AG10803 (cell line): ENCODE results near the gene RACGAP1.
A peak's percentile ranks its signal among the peaks of the same experiment; 100 is the strongest.

Source experiments
- DNase-seq: peaks from one replicate; pipeline ENCODE4 v3.0.0; 2010; ENCODE audit warnings: low read depth
- H3K4me3 ChIP-seq: 2 replicates; pipeline ENCODE4 v1.5.1; 2011; ENCODE audit warnings: mild to moderate bottlenecking, low read length, control low read depth
- TF ChIP-seq, protein P1 (sequence below): conservative IDR thresholded peaks from 2 replicates; pipeline ENCODE4 v1.5.1; 2011; ENCODE audit warnings: mild to moderate bottlenecking, low read length, control low read depth, inconsistent platforms

RACGAP1 gene

DNA sequence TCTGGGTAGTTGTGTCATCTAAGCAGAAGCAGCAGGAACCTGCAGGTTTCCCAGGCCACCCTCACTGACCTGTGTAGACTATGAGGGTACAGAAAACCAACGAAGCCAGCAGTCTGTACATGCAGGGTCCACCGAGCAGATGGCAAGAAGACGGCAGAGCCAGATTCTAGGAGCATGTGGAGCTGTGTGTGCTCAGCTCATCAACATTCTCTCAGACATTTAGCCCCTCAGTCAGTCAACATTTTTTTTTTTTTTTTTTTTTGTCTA, 24.8 kb upstream of the RACGAP1 start:
- DNase-seq = no peak
- TF ChIP-seq, protein P1, sequence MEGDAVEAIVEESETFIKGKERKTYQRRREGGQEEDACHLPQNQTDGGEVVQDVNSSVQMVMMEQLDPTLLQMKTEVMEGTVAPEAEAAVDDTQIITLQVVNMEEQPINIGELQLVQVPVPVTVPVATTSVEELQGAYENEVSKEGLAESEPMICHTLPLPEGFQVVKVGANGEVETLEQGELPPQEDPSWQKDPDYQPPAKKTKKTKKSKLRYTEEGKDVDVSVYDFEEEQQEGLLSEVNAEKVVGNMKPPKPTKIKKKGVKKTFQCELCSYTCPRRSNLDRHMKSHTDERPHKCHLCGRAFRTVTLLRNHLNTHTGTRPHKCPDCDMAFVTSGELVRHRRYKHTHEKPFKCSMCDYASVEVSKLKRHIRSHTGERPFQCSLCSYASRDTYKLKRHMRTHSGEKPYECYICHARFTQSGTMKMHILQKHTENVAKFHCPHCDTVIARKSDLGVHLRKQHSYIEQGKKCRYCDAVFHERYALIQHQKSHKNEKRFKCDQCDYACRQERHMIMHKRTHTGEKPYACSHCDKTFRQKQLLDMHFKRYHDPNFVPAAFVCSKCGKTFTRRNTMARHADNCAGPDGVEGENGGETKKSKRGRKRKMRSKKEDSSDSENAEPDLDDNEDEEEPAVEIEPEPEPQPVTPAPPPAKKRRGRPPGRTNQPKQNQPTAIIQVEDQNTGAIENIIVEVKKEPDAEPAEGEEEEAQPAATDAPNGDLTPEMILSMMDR = no peak
- H3K4me3 ChIP-seq = peak overlapping the region; percentile 42; the same call in 1 of the 2 replicates

- DNase-seq = no peak
- TF ChIP-seq, protein P1 = no peak
- no peak overlapping the region for H3K4me3 ChIP-seq
Measured at GRCh38 chr12:50049254-50050118, 24.2 kb upstream of the RACGAP1 start.

DNA sequence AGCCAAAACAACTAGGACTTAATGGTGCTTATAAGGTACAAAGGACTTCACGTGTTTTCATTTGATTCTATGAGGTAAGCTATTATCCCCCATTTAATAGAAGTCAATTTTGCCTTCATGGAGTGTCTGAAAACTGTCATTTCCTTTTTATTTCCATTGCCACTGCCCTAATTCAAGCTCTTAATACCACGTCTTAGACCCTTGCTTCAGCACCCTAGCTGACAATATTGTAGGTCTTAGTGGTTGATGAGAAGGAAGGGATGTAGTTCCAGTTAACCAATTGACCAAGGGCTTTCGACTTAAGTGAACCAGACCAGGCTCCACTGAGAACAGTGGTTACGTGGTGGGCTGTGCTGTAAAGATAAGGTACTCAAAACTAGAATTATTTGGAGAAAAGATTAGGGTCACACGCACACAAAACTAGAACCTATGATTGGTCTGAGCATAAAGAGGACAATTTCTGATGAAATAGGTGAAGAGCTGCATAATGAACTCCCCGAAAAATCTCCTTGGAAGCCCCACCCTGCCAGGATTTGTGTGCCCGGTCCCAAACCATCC, 22.5 kb upstream of the RACGAP1 start:
- DNase-seq = no peak
- TF ChIP-seq, protein P1 = no peak
- H3K4me3 ChIP-seq = no peak overlapping the region

GRCh38 chr12:50043854-50044253, 18.6 kb upstream of the RACGAP1 start:
- DNase-seq = no peak
- TF ChIP-seq, protein P1 = no peak
- no peak overlapping the region for H3K4me3 ChIP-seq

GRCh38 chr12:50043308-50043707, 18.0 kb upstream of the RACGAP1 start:
- no peak overlapping the region for H3K4me3 ChIP-seq
- TF ChIP-seq, protein P1 = no peak
- DNase-seq = no peak

DNA sequence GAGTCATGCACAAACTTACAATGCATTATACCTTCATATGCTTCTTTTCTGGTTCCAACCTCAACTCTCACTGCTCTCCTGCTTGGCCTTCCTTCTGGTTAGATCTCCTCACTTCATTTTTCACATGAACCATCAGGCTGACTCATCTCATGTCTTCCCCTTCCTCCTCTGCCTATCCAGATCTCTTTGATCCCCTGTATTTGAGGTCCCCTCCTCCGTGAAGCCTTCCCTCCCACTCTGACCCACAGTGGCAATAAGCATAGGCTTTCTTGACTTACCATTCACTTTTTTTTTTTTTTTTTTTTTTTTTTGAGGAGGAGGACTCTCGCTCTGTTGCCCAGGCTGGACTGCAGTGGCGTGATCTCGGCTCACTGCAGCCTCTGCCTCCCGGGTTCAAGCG, 17.4 kb upstream of the RACGAP1 start:
- no peak overlapping the region for H3K4me3 ChIP-seq
- TF ChIP-seq, protein P1 = no peak
- DNase-seq = no peak

GRCh38 chr12:50041962-50042361, 16.7 kb upstream of the RACGAP1 start:
- no peak for DNase-seq
- TF ChIP-seq, protein P1 = no peak
- no peak overlapping the region for H3K4me3 ChIP-seq
